Activated CD4-positive, CD25-positive, alpha-beta regulatory T cell treated with anti-CD3 and anti-CD28 coated beads, Interleukin-2, amount 50 U/mL, for 72 hours (primary cell): ENCODE results near the gene NSA2.
"Not testable (repeated sequence)": the region's sequence is repeated elsewhere in the genome, so short reads cannot be mapped to it uniquely, and the experiment has no call there.

ENCODE experiments used
- DNase-seq: peaks from one replicate; pipeline ENCODE4 v3.0.0; 2021

The NSA2 gene

GRCh38 chr5:74766849-74767578 is at the start of gene NSA2, which contains the start of gene GFM2:
NSA2 (plus strand) TSS chr5:74767249; CDS start chr5:74767361, 112 bp downstream.
GFM2 (minus strand) TSS chr5:74767117; CDS start chr5:74763742, 3,375 bp downstream.
- peak; percentile 89 for DNase-seq

GRCh38 chr5:74717596-74717995 is 49.5 kb upstream of the NSA2 start:
- no peak for DNase-seq

GRCh38 chr5:74722271-74722670 is 44.8 kb upstream of the NSA2 start:
- DNase-seq = no peak

- DNase-seq = no peak
Measured at GRCh38 chr5:74725331-74725730, 41.7 kb upstream of the NSA2 start.

- no peak for DNase-seq
Measured at GRCh38 chr5:74736759-74737158, 30.3 kb upstream of the NSA2 start.

- no peak for DNase-seq
Measured at GRCh38 chr5:74738406-74738805, 28.6 kb upstream of the NSA2 start.

- not testable (repeated sequence) for DNase-seq
Measured at GRCh38 chr5:74748742-74749141, 18.3 kb upstream of the NSA2 start.

- no peak for DNase-seq
Measured at GRCh38 chr5:74761241-74761640, 5.8 kb upstream of the NSA2 start.

GRCh38 chr5:74762599-74762998 is 4.5 kb upstream of the NSA2 start:
- DNase-seq = no peak

- DNase-seq = no peak
Measured at GRCh38 chr5:74763504-74763903, 3.5 kb upstream of the NSA2 start.

GRCh38 chr5:74765201-74765600 is 1.8 kb upstream of the NSA2 start:
- DNase-seq = no peak

GRCh38 chr5:74765929-74766328 is 1.1 kb upstream of the NSA2 start:
- no peak for DNase-seq

GRCh38 chr5:74766418-74766848 is 616 bp upstream of the NSA2 start:
- DNase-seq = no peak

- no peak for DNase-seq
Measured at GRCh38 chr5:74767579-74767913, 497 bp downstream of the NSA2 start.

- DNase-seq = no peak
Measured at GRCh38 chr5:74772359-74772758, 5.3 kb downstream of the NSA2 start.

- no peak for DNase-seq
Measured at GRCh38 chr5:74778609-74779008, 11.6 kb downstream of the NSA2 start.

GRCh38 chr5:74786851-74787250 is 19.8 kb downstream of the NSA2 start:
- no peak for DNase-seq

GRCh38 chr5:74787424-74787823 is 20.4 kb downstream of the NSA2 start:
- DNase-seq = no peak

GRCh38 chr5:74791669-74792068 is 24.6 kb downstream of the NSA2 start:
- DNase-seq = not testable (repeated sequence)

GRCh38 chr5:74798977-74799911 is 32.2 kb downstream of the NSA2 start:
- DNase-seq = no peak

GRCh38 chr5:74801197-74801596 is 34.1 kb downstream of the NSA2 start:
- DNase-seq = no peak

- DNase-seq = no peak
Measured at GRCh38 chr5:74801941-74802340, 34.9 kb downstream of the NSA2 start.

- DNase-seq = no peak
Measured at GRCh38 chr5:74810915-74811314, 43.9 kb downstream of the NSA2 start.

GRCh38 chr5:74816875-74817274 is 49.8 kb downstream of the NSA2 start:
- no peak for DNase-seq
